ENCODE data around the gene PLXNA2. TPM values are rescaled to one million over a fixed set of nuclear protein-coding genes. Genes with fewer than 3 reads are reported as not detected.

PLXNA2 gene
- total and polyA plus RNA-seq, 2 donors (not counting 3 experiments of a cell fraction or from before 2014, with no cell fraction given) = 42.6 to 229 TPM

- peaks cover 100% of the 10 kb centered on the region for H3K79me2 ChIP-seq (ENCODE audit: control insufficient read depth, insufficient read depth, low read length)
- H3K4me3 ChIP-seq (replicated peaks in 1 of 3; ENCODE audit: insufficient read depth in 1 of 3, low read depth in 1 of 3, low read length in 3 of 3) = no peak overlapping the region
- H3K4me2 ChIP-seq (ENCODE audit: insufficient read depth, low read length) = no peak overlapping the region
- intact Hi-C loops (cut with micrococcal nuclease) = no loop called here
- no peaks in the 10 kb centered on the region for H4K20me1 ChIP-seq (replicated peaks; ENCODE audit: control insufficient read depth, extremely low read depth, insufficient read depth, low read length)
- H3K9ac ChIP-seq (replicated peaks; ENCODE audit: extremely low read depth, insufficient read depth, low read length) = no peak overlapping the region
- no peaks in the 10 kb centered on the region for H3K9me1 ChIP-seq (replicated peaks; ENCODE audit: control insufficient read depth, extremely low read depth, insufficient read depth, low read length)
- no TSS peak for BruUV-seq (replicated peaks)
- POLR2A ChIA-PET = no interaction called here
- no peaks in the 10 kb centered on the region for H3K9me3 ChIP-seq (replicated peaks; ENCODE audit: control insufficient read depth, insufficient read depth, low read length)
- H3K27ac ChIP-seq (ENCODE audit: insufficient read depth, low read depth, low read length) = no peak overlapping the region
- peaks cover 5 to 19% of the 10 kb centered on the region in 2 experiments for H3K36me3 ChIP-seq (ENCODE audit: control insufficient read depth in 2 of 2, extremely low read depth in 1 of 2, insufficient read depth in 2 of 2, low read length in 2 of 2)
- CTCF ChIA-PET = interaction anchor here (0.7 to 2.2 kb wide), 3 partner anchors 8 to 40 kb away, joined by 3 to 10 read pairs (median 5); no protein-coding TSS in a partner anchor
- H2AFZ ChIP-seq (ENCODE audit: low read depth, low read length) = no peak overlapping the region
- TF ChIP-seq, protein P1, sequence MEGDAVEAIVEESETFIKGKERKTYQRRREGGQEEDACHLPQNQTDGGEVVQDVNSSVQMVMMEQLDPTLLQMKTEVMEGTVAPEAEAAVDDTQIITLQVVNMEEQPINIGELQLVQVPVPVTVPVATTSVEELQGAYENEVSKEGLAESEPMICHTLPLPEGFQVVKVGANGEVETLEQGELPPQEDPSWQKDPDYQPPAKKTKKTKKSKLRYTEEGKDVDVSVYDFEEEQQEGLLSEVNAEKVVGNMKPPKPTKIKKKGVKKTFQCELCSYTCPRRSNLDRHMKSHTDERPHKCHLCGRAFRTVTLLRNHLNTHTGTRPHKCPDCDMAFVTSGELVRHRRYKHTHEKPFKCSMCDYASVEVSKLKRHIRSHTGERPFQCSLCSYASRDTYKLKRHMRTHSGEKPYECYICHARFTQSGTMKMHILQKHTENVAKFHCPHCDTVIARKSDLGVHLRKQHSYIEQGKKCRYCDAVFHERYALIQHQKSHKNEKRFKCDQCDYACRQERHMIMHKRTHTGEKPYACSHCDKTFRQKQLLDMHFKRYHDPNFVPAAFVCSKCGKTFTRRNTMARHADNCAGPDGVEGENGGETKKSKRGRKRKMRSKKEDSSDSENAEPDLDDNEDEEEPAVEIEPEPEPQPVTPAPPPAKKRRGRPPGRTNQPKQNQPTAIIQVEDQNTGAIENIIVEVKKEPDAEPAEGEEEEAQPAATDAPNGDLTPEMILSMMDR (IDR thresholded peaks at IDR 0.05; ENCODE audit: extremely low read depth in 1 of 2, insufficient read depth in 1 of 2, low read depth in 1 of 2, low read length in 2 of 2) = no peak
- no peak for TF ChIP-seq POLR2AphosphoS5 (IDR thresholded peaks at IDR 0.05; ENCODE audit: insufficient read depth, low read depth, low read length)
- TF ChIP-seq FOS (IDR thresholded peaks at IDR 0.05; ENCODE audit: borderline replicate concordance, insufficient read depth, low read length) = no peak
- TF ChIP-seq, protein P2, sequence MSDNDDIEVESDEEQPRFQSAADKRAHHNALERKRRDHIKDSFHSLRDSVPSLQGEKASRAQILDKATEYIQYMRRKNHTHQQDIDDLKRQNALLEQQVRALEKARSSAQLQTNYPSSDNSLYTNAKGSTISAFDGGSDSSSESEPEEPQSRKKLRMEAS (IDR thresholded peaks at IDR 0.05; ENCODE audit: insufficient read depth, insufficient read length) = no peak
- no peak for TF ChIP-seq MYC (IDR thresholded peaks at IDR 0.05; ENCODE audit: low read depth, low read length)
- no peak for TF ChIP-seq GATA2 (IDR thresholded peaks at IDR 0.05; ENCODE audit: insufficient read depth, insufficient read length, low read depth, low read length)
- TF ChIP-seq EZH2 (IDR thresholded peaks at IDR 0.05; ENCODE audit: borderline replicate concordance, low read depth, low read length, severe bottlenecking) = no peak
- TF ChIP-seq JUN (IDR thresholded peaks at IDR 0.05; ENCODE audit: borderline replicate concordance, insufficient read depth, insufficient read length, low read depth) = no peak
- TF ChIP-seq POLR2A (IDR thresholded peaks at IDR 0.05; ENCODE audit: low read depth, low read length) = no peak
- dilution Hi-C loops (cut with MboI; ENCODE audit: extremely low pct_ligation_motif_present, low sequenced_read_pairs) = no loop called here
- no peak for DNase-seq (ENCODE audit: low read depth, low spot score)
- H3K27me3 ChIP-seq (ENCODE audit: control insufficient read depth in 2 of 2, insufficient read depth in 2 of 2, low read length in 2 of 2) = no peaks in the 10 kb centered on the region
- FAIRE-seq = no peak
- peaks cover 44% of the 10 kb centered on the region for H3K4me1 ChIP-seq (ENCODE audit: control insufficient read depth, extremely low read depth, insufficient read depth, low read length)
Measured at GRCh38 chr1:208163539-208163938, 80.6 kb downstream of the PLXNA2 start.
